ENCODE results near the gene ZNF483.
"Not testable (repeated sequence)": the region's sequence is repeated elsewhere in the genome, so short reads cannot be mapped to it uniquely, and the experiment has no call there.

The ZNF483 gene

GRCh38 chr9:111610845-111611244 is 85.9 kb downstream of the ZNF483 start:
- no peak for DNase-seq (ENCODE audit: low read depth)

- DNase-seq (ENCODE audit: low read depth): no peak
Measured at GRCh38 chr9:111613436-111614040, 88.6 kb downstream of the ZNF483 start.

GRCh38 chr9:111615928-111616327 is 90.9 kb downstream of the ZNF483 start:
- no peak for DNase-seq (ENCODE audit: low read depth)

- DNase-seq (ENCODE audit: low read depth): not testable (repeated sequence)
Measured at GRCh38 chr9:111617349-111617748, 92.4 kb downstream of the ZNF483 start.

- DNase-seq (ENCODE audit: low read depth): no peak
Measured at GRCh38 chr9:111621895-111622480, 97.0 kb downstream of the ZNF483 start.

- DNase-seq (ENCODE audit: low read depth): peak; percentile 76
Measured at GRCh38 chr9:111622626-111623025, 97.6 kb downstream of the ZNF483 start.
